Uterus (tissue), 4 donors: Measurements from ENCODE around the gene ECT2L. TPM values are rescaled to one million over a fixed set of nuclear protein-coding genes. Genes with fewer than 3 reads are reported as not detected.

Source experiments
- DNase-seq, 2 donors: peaks; one replicate each; pipeline ENCODE4 v3.0.0-alpha.2; 2019 to 2020
- H3K27ac ChIP-seq, 2 donors: fragments of 200-600 bp; sonication (generic); 1 replicate in 1 of 2; 2 replicates in 1 of 2; pipeline ENCODE4 v1.5.1; 2016 to 2018
- H3K27me3 ChIP-seq, 2 donors: fragments of 200-600 bp; sonication (generic); one replicate each; pipeline ENCODE4 v1.5.1; 2018 to 2019; ENCODE audit warnings: control low read depth in 1 of 2
- H3K36me3 ChIP-seq, 2 donors: fragments of 200-600 bp; sonication (generic); one replicate each; pipeline ENCODE4 v1.5.1; 2019; ENCODE audit warnings: control low read depth in 1 of 2
- H3K4me1 ChIP-seq, 2 donors: fragments of 200-600 bp; sonication (generic); one replicate each; pipeline ENCODE4 v1.5.1; 2018 to 2019; ENCODE audit warnings: control low read depth in 1 of 2
- H3K4me3 ChIP-seq, 2 donors: fragments of 200-600 bp; sonication (generic); 1 replicate in 1 of 2; 2 replicates in 1 of 2; pipeline ENCODE4 v1.5.1; 2018 to 2019; ENCODE audit warnings: mild to moderate bottlenecking in 1 of 2
- H3K9me3 ChIP-seq, 2 donors: fragments of 200-600 bp; sonication (generic); one replicate each; pipeline ENCODE4 v1.5.1; 2019; ENCODE audit warnings: control low read depth in 1 of 2
- POLR2A ChIP-seq, 2 donors: fragments of 450-650 bp; IDR thresholded peaks; one replicate each; pipeline ENCODE4 v1.6.1; 2016; ENCODE audit warnings: antibody characterized with exemption in 2 of 2, mild to moderate bottlenecking in 1 of 2, moderate library complexity in 1 of 2
- intact Hi-C: fragments of 100-400 bp; cut with DNase I; formaldehyde crosslinking; loops from one replicate; pipeline ENCODE4 v1.15.1; 2023; ENCODE audit warnings: low total_unique reads
- total RNA-seq, 4 donors: library from RNA; depleted of rRNA in 3 of 4; stranded (reverse); fragments of >200 nt in 3 of 4; gene quantifications; one replicate each; pipeline versions ENCODE4 v1.1.0 to v1.2.4, GENCODE V29; 2014 to 2023
- TF ChIP-seq, protein P1 (sequence below), 4 experiments: fragments of 200-600 bp in 2 of 4; fragments of 450-650 bp in 2 of 4; sonication (generic) in 2 of 4; IDR thresholded peaks; one replicate each; pipeline ENCODE4 v1.5.1; 2016 to 2019; ENCODE audit warnings: antibody characterized with exemption in 4 of 4, mild to moderate bottlenecking in 2 of 4, moderate library complexity in 1 of 4
- donor health status: DM: yes; HTN: yes; CAD: no.

The ECT2L gene
- total RNA-seq, 4 donors from 2014 or later: 0.51 to 1.5 (median 0.99) TPM

DNA sequence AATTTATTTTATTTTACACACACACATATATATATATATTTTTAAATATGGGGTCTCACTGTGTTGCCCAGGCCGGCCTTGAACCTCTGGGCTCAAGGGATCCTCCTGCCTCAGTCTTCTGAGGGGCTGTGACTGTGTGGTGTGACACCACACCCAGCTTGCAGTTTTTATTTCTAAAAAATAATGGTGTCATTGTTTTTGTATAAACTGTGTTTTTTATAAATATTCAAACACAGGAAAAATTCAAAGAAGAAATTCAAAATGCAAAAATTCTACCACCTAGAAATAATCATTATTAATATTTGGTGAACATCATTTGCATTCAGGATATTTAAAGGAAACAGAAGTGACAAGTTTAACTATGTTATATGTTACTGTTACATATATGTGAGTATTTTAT, 19.2 kb upstream of the ECT2L start:
- Histone ChIP-seq H3K4me3 (no peak overlapping the region), H3K27me3 (no peaks in the 10 kb centered on the region), H3K4me1 (peaks cover 0 to 7% of the 10 kb centered on the region in 2 donors), H3K9me3 (no peaks in the 10 kb centered on the region), H3K27ac (no peak overlapping the region), H3K36me3 (no peaks in the 10 kb centered on the region)
- TF ChIP-seq, protein P1, sequence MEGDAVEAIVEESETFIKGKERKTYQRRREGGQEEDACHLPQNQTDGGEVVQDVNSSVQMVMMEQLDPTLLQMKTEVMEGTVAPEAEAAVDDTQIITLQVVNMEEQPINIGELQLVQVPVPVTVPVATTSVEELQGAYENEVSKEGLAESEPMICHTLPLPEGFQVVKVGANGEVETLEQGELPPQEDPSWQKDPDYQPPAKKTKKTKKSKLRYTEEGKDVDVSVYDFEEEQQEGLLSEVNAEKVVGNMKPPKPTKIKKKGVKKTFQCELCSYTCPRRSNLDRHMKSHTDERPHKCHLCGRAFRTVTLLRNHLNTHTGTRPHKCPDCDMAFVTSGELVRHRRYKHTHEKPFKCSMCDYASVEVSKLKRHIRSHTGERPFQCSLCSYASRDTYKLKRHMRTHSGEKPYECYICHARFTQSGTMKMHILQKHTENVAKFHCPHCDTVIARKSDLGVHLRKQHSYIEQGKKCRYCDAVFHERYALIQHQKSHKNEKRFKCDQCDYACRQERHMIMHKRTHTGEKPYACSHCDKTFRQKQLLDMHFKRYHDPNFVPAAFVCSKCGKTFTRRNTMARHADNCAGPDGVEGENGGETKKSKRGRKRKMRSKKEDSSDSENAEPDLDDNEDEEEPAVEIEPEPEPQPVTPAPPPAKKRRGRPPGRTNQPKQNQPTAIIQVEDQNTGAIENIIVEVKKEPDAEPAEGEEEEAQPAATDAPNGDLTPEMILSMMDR (IDR thresholded peaks at IDR 0.05): no peak
- no peak for TF ChIP-seq POLR2A (IDR thresholded peaks at IDR 0.05)
- intact Hi-C loops: no loop called here
- DNase-seq: no peak

DNA sequence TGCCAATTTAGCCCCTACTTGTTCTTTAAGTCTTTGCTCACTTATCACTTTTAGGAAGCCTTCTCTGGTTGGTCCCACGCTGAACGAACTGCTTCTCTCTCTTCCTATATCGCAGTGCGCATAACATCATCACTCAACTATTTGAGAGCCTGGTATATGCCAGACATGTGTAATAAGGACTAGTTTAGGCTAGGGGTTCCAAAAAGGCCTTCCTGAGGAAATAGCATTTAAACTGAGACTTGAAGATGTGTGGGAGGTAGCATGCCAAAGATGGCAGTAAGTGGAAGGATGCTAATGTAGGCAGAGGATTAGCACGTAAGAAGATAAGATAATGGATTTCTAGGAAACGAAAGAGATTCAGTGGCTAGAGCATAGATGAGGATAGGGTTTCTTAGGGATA, 17.6 kb upstream of the ECT2L start:
- H3K27me3 ChIP-seq: no peaks in the 10 kb centered on the region
- DNase-seq: no peak
- H3K27ac ChIP-seq: no peak overlapping the region
- TF ChIP-seq, protein P1 (IDR thresholded peaks at IDR 0.05): no peak
- no peak for TF ChIP-seq POLR2A (IDR thresholded peaks at IDR 0.05)
- intact Hi-C loops: no loop called here
- no peaks in the 10 kb centered on the region for H3K9me3 ChIP-seq
- peaks cover 0 to 7% of the 10 kb centered on the region in 2 donors for H3K4me1 ChIP-seq
- no peaks in the 10 kb centered on the region for H3K36me3 ChIP-seq
- H3K4me3 ChIP-seq: no peak overlapping the region

DNA sequence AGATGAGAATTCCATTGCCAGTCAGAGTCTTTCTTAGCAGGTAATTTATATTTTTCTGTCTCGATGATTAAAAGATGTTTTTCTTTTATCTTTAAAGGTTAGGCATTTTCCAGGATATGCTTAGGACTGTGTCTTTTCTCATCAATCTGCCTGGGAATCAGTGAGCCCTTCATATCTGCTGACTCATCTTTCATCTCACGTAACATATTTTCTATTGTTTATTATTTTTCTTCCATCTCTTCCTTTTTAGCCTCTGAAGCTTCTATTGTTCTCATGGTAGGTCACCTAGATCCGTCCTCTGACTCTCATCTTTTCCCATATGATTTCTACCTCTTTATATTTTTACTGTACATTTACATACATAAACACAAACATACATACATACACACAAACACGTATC, 13.6 kb upstream of the ECT2L start:
- Histone ChIP-seq H3K27ac (no peak overlapping the region), H3K27me3 (no peaks in the 10 kb centered on the region), H3K4me3 (no peak overlapping the region), H3K4me1 (no peaks in the 10 kb centered on the region), H3K36me3 (no peaks in the 10 kb centered on the region), H3K9me3 (no peaks in the 10 kb centered on the region)
- intact Hi-C loops: no loop called here
- no peak for DNase-seq
- TF ChIP-seq, protein P1 (IDR thresholded peaks at IDR 0.05): no peak
- no peak for TF ChIP-seq POLR2A (IDR thresholded peaks at IDR 0.05)

DNA sequence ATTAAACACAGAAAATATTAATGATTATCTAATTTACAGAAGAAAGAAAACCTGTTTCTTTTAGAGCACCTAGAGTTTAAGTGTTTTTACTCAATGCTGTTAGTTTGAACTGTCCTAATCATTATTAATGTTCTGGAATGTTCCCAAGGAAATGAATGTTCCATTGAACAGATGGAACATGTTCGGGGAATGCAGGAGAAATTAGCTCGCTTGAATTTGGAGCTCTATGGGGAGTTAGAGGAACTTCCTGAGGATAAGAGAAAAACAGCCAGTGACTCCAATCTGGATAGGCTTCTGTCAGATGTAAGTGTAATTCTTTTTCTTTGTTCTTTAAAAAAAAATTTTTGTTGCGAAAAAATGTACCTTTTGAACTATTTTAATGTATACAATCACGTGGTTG, 10.8 kb upstream of the ECT2L start:
- Histone ChIP-seq H3K27ac (no peak overlapping the region), H3K36me3 (no peaks in the 10 kb centered on the region)

DNA sequence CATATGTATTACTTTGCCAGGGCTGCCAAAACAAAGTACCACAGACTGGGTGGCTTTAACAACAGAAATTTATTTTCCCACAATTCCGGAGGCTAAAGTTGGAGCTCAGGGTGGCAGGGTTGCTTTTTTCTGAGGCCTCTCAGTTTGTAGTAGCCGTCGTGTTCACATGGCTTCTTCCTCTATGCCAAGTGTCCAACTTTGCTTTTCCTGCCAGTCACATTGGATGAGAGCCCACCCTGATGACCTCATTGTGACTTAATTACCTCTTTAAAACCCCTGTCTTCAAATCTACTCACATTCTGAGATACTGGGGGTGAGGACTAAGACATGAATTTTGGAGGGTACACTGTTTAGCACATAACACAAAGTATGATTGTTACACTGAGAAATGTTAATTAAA, 9.9 kb upstream of the ECT2L start:
- no peaks in the 10 kb centered on the region for H3K27me3 ChIP-seq
- no peak overlapping the region for H3K27ac ChIP-seq
- intact Hi-C loops: no loop called here
- H3K36me3 ChIP-seq: no peaks in the 10 kb centered on the region
- DNase-seq: no peak
- H3K9me3 ChIP-seq: no peaks in the 10 kb centered on the region
- TF ChIP-seq, protein P1 (IDR thresholded peaks at IDR 0.05): no peak
- no peak for TF ChIP-seq POLR2A (IDR thresholded peaks at IDR 0.05)
- no peak overlapping the region for H3K4me3 ChIP-seq
- no peaks in the 10 kb centered on the region for H3K4me1 ChIP-seq

More for the DNA sequence above, 10.8 kb upstream of the ECT2L start:
- no peak for DNase-seq
- H3K4me1 ChIP-seq: no peaks in the 10 kb centered on the region
- TF ChIP-seq, protein P1 (IDR thresholded peaks at IDR 0.05): no peak
- TF ChIP-seq POLR2A (IDR thresholded peaks at IDR 0.05): no peak
- H3K27me3 ChIP-seq: no peaks in the 10 kb centered on the region
- no peak overlapping the region for H3K4me3 ChIP-seq
- intact Hi-C loops: no loop called here
- H3K9me3 ChIP-seq: no peaks in the 10 kb centered on the region
